ENCODE results near the gene C16orf74. TPM values are rescaled to one million over a fixed set of nuclear protein-coding genes. Genes with fewer than 3 reads are reported as not detected.

The C16orf74 gene
- total and polyA plus RNA-seq, 2 of the 8 experiments (the other 6 are each of a cell fraction or from before 2014, with no cell fraction given) = 7.3 to 9.3 TPM

DNA sequence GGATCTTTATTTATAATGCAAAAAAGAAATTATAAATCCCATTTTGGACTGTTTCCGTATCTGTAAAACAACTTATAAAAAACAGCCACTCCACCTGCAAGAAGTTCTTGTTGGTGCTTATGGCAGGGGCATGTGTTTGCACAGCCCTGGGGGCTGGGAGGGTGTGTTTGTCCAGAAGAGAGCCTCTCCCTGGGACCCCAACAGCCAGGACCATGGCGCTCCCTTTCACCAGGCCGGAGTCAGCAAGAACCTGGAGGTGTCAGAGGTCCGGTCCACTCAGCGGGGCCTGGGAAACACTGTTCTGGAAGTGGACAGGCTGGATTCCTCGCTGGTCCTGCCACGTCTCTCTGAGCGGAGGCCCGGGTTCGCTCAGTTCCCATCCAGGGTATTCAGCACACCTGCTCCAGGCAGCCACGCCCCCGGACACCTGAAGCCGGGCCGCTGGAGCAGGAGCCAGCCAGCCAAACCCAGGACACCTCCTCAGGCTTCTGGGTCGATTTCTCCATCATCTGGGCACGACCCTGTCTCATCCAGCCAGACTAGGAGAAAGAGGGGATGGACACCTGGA lies 43.3 kb downstream of the C16orf74 start:
- Histone ChIP-seq H3K18ac (ENCODE audit: extremely low read depth, low read length) (no peak overlapping the region), H3K36me3 (ENCODE audit: control insufficient read depth in 2 of 4, insufficient read depth in 4 of 4, low read length in 3 of 4) (no peaks in the 10 kb centered on the region), H2AFZ (ENCODE audit: low read length) (no peak overlapping the region), H3K56ac (replicated peaks; ENCODE audit: insufficient read length, low read depth, low read length) (no peak overlapping the region), H4K91ac (replicated peaks; ENCODE audit: insufficient read length, low read length) (no peak overlapping the region), H3K27ac (ENCODE audit: low read depth, low read length) (no peak overlapping the region), H3K79me1 (ENCODE audit: low read depth, low read length) (no peaks in the 10 kb centered on the region), H2AK5ac (ENCODE audit: low read depth, low read length) (no peak overlapping the region), H3K4me3 (ENCODE audit: extremely low read depth in 1 of 4, insufficient read depth in 2 of 4, low read depth in 3 of 4, low read length in 4 of 4) (no peak overlapping the region), H2BK120ac (replicated peaks; ENCODE audit: low read depth, low read length) (no peak overlapping the region), H3K4me2 (ENCODE audit: insufficient read depth in 1 of 2, low read depth in 2 of 2, low read length in 2 of 2) (no peak overlapping the region), H3K23ac (ENCODE audit: insufficient read length) (no peak overlapping the region), H2BK12ac (ENCODE audit: low read depth, low read length) (no peak overlapping the region), H4K5ac (ENCODE audit: insufficient read length, low read depth, low read length) (no peak overlapping the region), H2BK15ac (ENCODE audit: low read length) (no peak overlapping the region), H3K9ac (replicated peaks in 1 of 4; ENCODE audit: extremely low read depth in 1 of 4, low read depth in 3 of 4, low read length in 3 of 4) (no peak overlapping the region), H3K4me1 (replicated peaks in 1 of 4; ENCODE audit: control insufficient read depth in 3 of 4, insufficient read depth in 4 of 4, low read length in 3 of 4) (no peaks in the 10 kb centered on the region), H2BK20ac (ENCODE audit: low read length) (no peak overlapping the region), H3K23me2 (ENCODE audit: low read depth, low read length) (0 out of 2 replicates have a peak, but pooled peaks cover 1% of the 10 kb centered on the region), H2BK5ac (ENCODE audit: low read depth, low read length) (no peak overlapping the region), H3K9me3 (ENCODE audit: insufficient read depth in 2 of 2, low read depth in 1 of 2, low read length in 1 of 2) (peaks cover 5 to 6% of the 10 kb centered on the region in 2 experiments; a peak in 3 of 4 replicates), H4K8ac (ENCODE audit: extremely low read depth, insufficient read depth, low read length) (peak overlapping the region; percentile 23; the same call in 1 of the 2 replicates), H3K14ac (ENCODE audit: insufficient read length) (no peak overlapping the region), H3K27me3 (replicated peaks in 1 of 4; ENCODE audit: control insufficient read depth in 3 of 4, extremely low read depth in 1 of 4, insufficient read depth in 3 of 4, low read length in 3 of 4) (no peaks in the 10 kb centered on the region), H3K79me2 (ENCODE audit: control insufficient read depth in 1 of 2, insufficient read depth in 2 of 2, low read length in 2 of 2) (no peaks in the 10 kb centered on the region), H4K20me1 (replicated peaks in 1 of 2; ENCODE audit: control insufficient read depth in 1 of 2, insufficient read depth in 2 of 2, low read length in 2 of 2) (peaks cover 0 to 2% of the 10 kb centered on the region in 2 experiments), H3K4ac (replicated peaks; ENCODE audit: insufficient read length, low read depth, low read length) (no peak overlapping the region)
- DNase-seq (ENCODE audit: low read depth in 1 of 2, low spot score in 2 of 2) (no peak), FAIRE-seq (no peak)
- ChIA-PET CTCF (ENCODE audit: partially characterized antibody) (interaction anchor here (1.2 to 37.0 kb wide), 5 partner anchors 9 to 48 kb away, joined by 3 to 620 read pairs (median 29); partner anchors contain the start of gene GINS2), POLR2A (ENCODE audit: partially characterized antibody) (no interaction called here)
- no peak for TF ChIP-seq TEAD4 (IDR thresholded peaks at IDR 0.05; ENCODE audit: low read depth, low read length)
- no peak for TF ChIP-seq NANOG (IDR thresholded peaks at IDR 0.05; ENCODE audit: insufficient read depth, low read depth, low read length, poor library complexity, severe bottlenecking)
- no peak for TF ChIP-seq CEBPB (IDR thresholded peaks at IDR 0.05; ENCODE audit: low read depth, low read length)
- WGBS, 2 experiments (ENCODE audit: extremely low coverage in 1 of 2, insufficient coverage in 1 of 2, insufficient read length in 1 of 2, insufficient replicate concordance in 2 of 2, low coverage in 1 of 2, low lambda C conversion rate in 2 of 2, missing lambda C conversion rate in 1 of 2) = 92% methylated on average over 16 of the region's 16 CpGs; no CpG with 5 or more reads in 1 of the 2 experiments
